Stimulated activated naive CD8-positive, alpha-beta T cell treated with anti-CD3 and anti-CD28 coated beads, Interleukin-15, Interleukin-2, amounts not matched to agents 100 U/mL and 50 U/mL, for 24 hours (primary cell): ENCODE data around the gene NSL1.
"Not testable (repeated sequence)": the region's sequence is repeated elsewhere in the genome, so short reads cannot be mapped to it uniquely, and the experiment has no call there.

Experiments
- ATAC-seq: fragments of 150-1000 bp; cut with Tn5 transposase; one replicate; pipeline ENCODE4 v1.10.0; 2021
- DNase-seq: peaks from one replicate; pipeline ENCODE4 v3.0.0; 2021

The NSL1 gene

GRCh38 chr1:212782422-212783154, 9.0 kb downstream of the NSL1 start:
- ATAC-seq (no peak), DNase-seq (no peak)

DNA sequence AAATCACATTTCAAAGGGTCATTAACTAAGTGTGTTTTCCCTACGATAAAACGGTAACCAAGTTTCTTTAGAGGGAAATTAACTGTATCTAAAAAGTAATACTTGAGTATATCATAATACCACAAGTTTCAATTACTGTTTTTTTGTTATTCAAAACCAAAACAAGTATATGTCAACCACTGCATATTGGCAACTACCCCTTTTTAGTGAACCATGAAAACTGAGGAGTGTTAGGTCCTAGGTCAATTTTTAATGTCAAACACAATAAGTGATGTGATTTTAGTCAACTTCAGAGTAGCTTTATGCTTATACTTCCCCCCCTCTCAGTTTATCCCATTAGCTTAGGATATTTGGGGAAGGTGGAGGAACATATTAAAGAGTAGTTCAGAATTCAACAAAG, 10.4 kb downstream of the NSL1 start:
- ATAC-seq (no peak), DNase-seq (no peak)

GRCh38 chr1:212780759-212781158, 10.8 kb downstream of the NSL1 start:
- DNase-seq (no peak), ATAC-seq (no peak)

- not testable (repeated sequence) for ATAC-seq, DNase-seq
Measured at GRCh38 chr1:212779086-212779485, 12.5 kb downstream of the NSL1 start.

GRCh38 chr1:212777151-212777550, 14.4 kb downstream of the NSL1 start:
- ATAC-seq, result no peak
- no peak for DNase-seq

GRCh38 chr1:212775241-212775640, 16.3 kb downstream of the NSL1 start:
- no peak for DNase-seq
- no peak for ATAC-seq

DNA sequence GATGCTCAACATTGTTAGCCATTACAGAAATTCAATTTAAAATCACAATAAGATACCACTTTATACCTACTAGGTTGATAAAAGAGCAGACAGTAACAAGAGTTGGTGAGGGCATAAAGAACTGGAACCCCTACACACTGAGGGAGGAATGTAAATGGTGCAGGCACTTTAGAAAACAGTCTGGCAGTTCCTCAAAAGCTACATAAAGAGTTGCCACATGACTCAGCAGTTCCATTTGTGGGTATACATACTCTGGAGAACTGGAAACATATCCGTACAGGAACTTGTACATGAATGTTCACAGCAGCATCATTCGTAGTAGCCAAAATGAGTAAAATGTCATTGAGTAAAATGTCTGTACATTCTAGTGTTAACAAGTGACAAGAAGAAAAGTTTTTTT, 17.0 kb downstream of the NSL1 start:
- ATAC-seq (peak; percentile 51), DNase-seq (no peak)

GRCh38 chr1:212773011-212773410, 18.6 kb downstream of the NSL1 start:
- DNase-seq (no peak), ATAC-seq (no peak)

- no peak for ATAC-seq
- DNase-seq, result no peak
Measured at GRCh38 chr1:212771341-212771740, 20.2 kb downstream of the NSL1 start.

DNA sequence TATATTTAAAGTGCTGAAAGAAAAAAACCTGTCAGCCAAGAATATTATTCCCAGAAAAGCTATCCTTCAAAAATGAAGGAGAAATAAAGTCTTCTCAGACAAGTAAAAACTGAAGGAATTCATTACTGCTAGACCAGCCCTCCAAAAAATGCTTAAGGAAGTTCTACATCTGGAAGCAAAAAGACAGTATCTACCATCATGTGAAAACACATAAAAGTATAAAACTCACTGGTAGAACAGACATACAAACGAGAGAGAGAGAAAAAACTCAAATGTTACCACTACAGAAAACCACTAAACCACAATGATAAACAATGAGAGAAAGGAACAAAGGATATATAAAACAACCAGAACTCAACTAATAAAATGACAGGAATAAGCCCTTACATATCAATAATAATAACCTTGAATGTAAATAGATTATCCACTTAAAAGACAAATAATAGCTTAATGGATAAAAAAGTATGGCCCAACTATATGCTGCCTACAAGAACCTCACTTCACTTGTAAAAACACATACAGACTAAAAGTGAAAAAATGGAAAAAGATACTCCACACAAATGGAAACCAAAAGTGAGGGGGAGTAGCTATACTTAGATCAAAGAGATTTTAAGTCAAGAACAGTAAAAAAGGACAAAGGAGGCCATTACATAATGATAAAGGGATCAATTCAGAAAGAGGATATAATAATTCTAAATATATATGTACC, 22.0 kb downstream of the NSL1 start:
- ATAC-seq (peak; percentile 88), DNase-seq (no peak)

GRCh38 chr1:212766825-212767224, 24.8 kb downstream of the NSL1 start:
- not testable (repeated sequence) for ATAC-seq, DNase-seq

GRCh38 chr1:212764718-212765281, 26.8 kb downstream of the NSL1 start:
- not testable (repeated sequence) for ATAC-seq, DNase-seq

GRCh38 chr1:212762839-212763238, 28.7 kb downstream of the NSL1 start:
- no peak for DNase-seq
- no peak for ATAC-seq

DNA sequence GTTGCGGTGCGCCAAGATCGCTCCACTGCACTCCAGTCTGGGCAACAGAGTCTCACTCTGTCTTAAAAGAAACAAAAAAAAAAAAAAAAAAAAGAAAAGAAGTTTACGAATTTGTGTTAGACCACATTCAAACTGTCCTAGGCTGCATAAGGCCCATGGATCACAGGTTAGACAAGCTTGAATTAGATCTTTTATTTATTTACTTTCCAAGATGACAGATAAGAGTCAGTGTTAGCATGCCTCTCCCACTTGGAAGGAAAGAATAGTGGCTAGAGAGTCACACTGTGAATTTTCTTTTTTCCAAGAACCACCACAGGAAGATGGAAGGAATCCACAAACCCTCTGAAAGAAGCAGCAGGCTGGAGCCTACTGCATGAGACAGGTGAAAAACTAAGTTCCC, 29.3 kb downstream of the NSL1 start:
- DNase-seq, result no peak
- no peak for ATAC-seq

DNA sequence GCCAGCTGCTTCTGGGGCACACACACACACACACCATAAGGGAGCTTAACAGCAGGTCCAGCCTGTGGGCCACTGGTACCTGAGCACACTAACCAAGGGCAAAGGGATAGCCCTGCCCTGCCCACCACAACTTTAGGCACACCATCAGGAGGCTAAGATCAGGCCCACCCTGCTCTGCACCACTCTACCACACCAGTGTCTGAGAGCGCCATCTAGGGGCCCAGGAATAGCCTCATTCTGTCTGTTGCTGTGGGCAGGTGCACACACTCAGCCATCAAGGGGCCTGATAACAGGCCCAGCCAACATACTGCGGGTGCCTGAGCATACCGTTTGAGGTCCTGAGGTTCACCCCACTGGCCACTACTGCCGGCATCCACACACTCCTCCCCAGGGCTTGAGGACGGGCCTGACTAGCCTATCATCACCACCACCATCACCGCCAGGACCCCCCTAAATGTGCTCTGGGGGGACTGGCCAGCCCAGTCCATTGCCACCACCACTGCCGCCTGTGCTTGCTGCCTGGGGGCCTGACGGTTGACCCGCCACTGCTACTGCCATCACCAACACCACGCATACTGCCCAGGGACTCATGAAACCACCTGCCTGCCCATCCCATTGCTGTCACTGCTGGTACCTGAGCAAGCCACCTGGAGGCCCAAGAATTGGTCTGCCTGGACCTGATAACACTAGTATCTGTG, 31.3 kb downstream of the NSL1 start:
- ATAC-seq (peak; percentile 92), DNase-seq (peak; percentile 70)

- DNase-seq (no peak), ATAC-seq (peak; percentile 11)
Measured at GRCh38 chr1:212759683-212760082, 31.9 kb downstream of the NSL1 start.

GRCh38 chr1:212754680-212755079, 36.9 kb downstream of the NSL1 start:
- DNase-seq (no peak), ATAC-seq (no peak)

DNA sequence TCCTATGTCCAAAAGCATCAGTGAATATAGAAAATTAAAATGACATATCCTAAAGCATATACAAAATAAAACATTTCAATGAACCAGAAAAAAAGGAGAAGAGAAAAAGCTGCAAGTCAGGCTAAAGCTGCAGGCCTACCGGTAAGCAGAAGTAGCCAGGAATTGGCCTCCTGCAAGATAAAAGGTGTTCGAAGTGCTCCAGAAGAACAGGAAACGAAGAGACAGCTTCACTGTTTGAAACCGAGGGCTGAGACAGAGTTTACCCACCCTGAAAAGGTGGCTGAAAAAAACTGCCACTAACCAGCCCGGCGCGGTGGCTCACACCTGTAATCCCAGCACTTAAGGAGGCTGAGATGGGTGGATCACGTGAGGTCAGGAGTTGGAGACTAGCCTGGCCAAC, 37.4 kb downstream of the NSL1 start:
- no peak for ATAC-seq

GRCh38 chr1:212753749-212754148, 37.8 kb downstream of the NSL1 start:
- no peak for ATAC-seq
- DNase-seq, result no peak

More for the DNA sequence above, 37.4 kb downstream of the NSL1 start:
- no peak for DNase-seq

DNA sequence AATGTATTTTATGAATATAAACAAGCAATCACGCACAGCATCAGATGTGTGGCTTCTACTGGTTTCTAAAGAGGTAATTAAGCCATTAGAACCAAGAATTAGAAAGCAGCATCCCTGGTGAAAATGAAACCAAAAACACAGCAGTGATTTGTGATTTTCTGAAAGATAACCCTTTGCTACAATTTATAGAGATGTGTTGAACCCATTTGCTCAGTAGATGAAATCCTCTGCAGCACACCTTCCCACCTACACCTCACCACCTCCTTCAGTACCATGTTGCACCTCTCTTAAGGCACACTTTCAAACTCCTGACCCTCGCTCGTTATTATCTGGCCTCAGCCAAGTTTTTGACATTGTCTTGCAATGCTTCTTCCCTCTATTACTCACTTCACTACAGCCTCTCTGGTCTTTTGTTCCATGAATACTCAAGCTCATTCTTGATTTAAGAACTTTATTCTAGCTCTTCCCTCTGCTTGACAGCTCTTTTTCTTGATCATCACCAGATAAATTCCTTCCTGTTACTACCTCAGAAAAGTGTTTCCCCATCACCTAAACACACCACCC, 38.6 kb downstream of the NSL1 start:
- ATAC-seq (peak; percentile 48), DNase-seq (no peak)

- DNase-seq (no peak), ATAC-seq (peak; percentile 21)
Measured at GRCh38 chr1:212752252-212752933, 39.2 kb downstream of the NSL1 start.
